Measurements from ENCODE around the gene BIN1.

The BIN1 gene

DNA sequence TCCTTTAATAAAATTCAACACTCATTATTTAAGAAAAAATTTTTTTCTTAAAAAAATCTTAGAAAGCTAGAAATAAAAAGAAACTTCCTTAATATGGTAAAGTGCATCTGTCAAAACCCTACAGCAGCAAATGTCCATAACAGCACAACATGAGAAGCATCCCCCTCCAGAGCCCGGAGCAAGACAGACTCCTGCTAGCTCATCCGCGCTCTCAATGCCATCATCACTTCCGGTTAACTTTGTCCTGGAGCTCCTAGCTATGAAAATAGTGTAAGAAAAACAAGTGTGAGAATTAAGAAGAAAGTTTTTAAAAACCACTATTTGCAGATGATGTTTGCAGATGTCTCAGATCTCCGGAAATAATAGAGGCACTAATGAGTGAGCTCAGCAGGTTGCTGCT is 105.2 kb downstream of the BIN1 start:
- DNase-seq (ENCODE audit: low read depth in 2 of 2, low spot score in 1 of 2), result no peak

- no peak for DNase-seq (ENCODE audit: low read depth in 2 of 2, low spot score in 1 of 2)
Observed at GRCh38 chr2:127000937-127001336, 106.0 kb downstream of the BIN1 start.

- DNase-seq (ENCODE audit: low read depth in 2 of 2, low spot score in 1 of 2), result no peak
Observed at GRCh38 chr2:127000194-127000593, 106.8 kb downstream of the BIN1 start.

GRCh38 chr2:126999106-126999756 is 107.7 kb downstream of the BIN1 start:
- no peak for DNase-seq (ENCODE audit: low read depth in 2 of 2, low spot score in 1 of 2)

GRCh38 chr2:126998486-126998885 is 108.5 kb downstream of the BIN1 start:
- DNase-seq (ENCODE audit: low read depth in 2 of 2, low spot score in 1 of 2), result no peak
